Prostate gland (tissue), 2 donors: ENCODE results near the gene SPOCK1. TPM values are rescaled to one million over a fixed set of nuclear protein-coding genes. Genes with fewer than 3 reads are reported as not detected.

Experiments used
- DNase-seq: peaks from one replicate; pipeline ENCODE4 v3.0.0-alpha.2; 2019; ENCODE audit warnings: low spot score
- H3K27ac ChIP-seq, 2 donors: fragments of 200-600 bp; sonication (generic); 2 replicates each; pipeline ENCODE4 v1.5.1; 2017 to 2019
- H3K27me3 ChIP-seq: fragments of 200-600 bp; sonication (generic); replicated peaks from 2 replicates; pipeline ENCODE4 v1.5.1; 2019; ENCODE audit not compliant: insufficient read depth
- H3K36me3 ChIP-seq, 2 donors: fragments of 200-600 bp; sonication (generic); 1 replicate in 1 of 2; 2 replicates in 1 of 2; pipeline versions ENCODE4 v1.5.1 to v1.8.1; 2017 to 2019
- H3K4me1 ChIP-seq: fragments of 200-600 bp; sonication (generic); replicated peaks from 2 replicates; pipeline ENCODE4 v1.5.1; 2019
- H3K4me3 ChIP-seq, 2 donors: fragments of 200-600 bp; sonication (generic); 2 replicates each; pipeline ENCODE4 v1.5.1; 2017 to 2019
- H3K9me3 ChIP-seq: fragments of 200-600 bp; sonication (generic); 2 replicates; pipeline ENCODE4 v1.5.1; 2017
- CTCF ChIP-seq, 4 experiments: fragments of 200-600 bp in 2 of 4; fragments of 450-650 bp in 2 of 4; sonication (generic) in 2 of 4; IDR thresholded peaks; 1 replicate in 3 of 4; 2 replicates in 1 of 4; pipeline ENCODE4 v1.5.1; 2016 to 2019; ENCODE audit warnings: antibody characterized with exemption in 4 of 4, mild to moderate bottlenecking in 2 of 4, moderate library complexity in 2 of 4
- POLR2A ChIP-seq: fragments of 450-650 bp; IDR thresholded peaks from one replicate; pipeline ENCODE4 v1.6.1; 2016; ENCODE audit warnings: antibody characterized with exemption, mild to moderate bottlenecking
- POLR2AphosphoS5 ChIP-seq: sonication (generic); formaldehyde crosslinking; IDR thresholded peaks from one replicate; pipeline ENCODE4 v1.6.1; 2017; ENCODE audit warnings: antibody characterized with exemption
- WGBS: methylation state at CpG from one replicate; pipeline ENCODE4 v1.1.5; 2018; 5-methylcytosine and 5-hydroxymethylcytosine counted together
- intact Hi-C: fragments of 100-400 bp; cut with DNase I; formaldehyde crosslinking; loops from one replicate; pipeline ENCODE4 v1.14.2; 2022
- total RNA-seq, 2 donors: library from RNA; depleted of rRNA; stranded (reverse); fragments of >200 nt; gene quantifications; one replicate each; pipeline ENCODE4 v1.1.0, GENCODE V29; 2016

SPOCK1 gene
- total RNA-seq, 2 donors from 2014 or later, result 89.4 to 92.9 TPM

- H3K27ac ChIP-seq, result no peak overlapping the region
- H3K9me3 ChIP-seq, result no peaks in the 10 kb centered on the region
- no peak for DNase-seq
- 84% methylated on average over 2 of the region's 2 CpGs for WGBS
- H3K36me3 ChIP-seq, result no peaks in the 10 kb centered on the region
- intact Hi-C loops, result no loop called here
- no peaks in the 10 kb centered on the region for H3K27me3 ChIP-seq
- no peaks in the 10 kb centered on the region for H3K4me1 ChIP-seq
- TF ChIP-seq CTCF (IDR thresholded peaks at IDR 0.05) (no peak), POLR2AphosphoS5 (no peak), POLR2A (no peak)
- no peak overlapping the region for H3K4me3 ChIP-seq
Measured at GRCh38 chr5:137372773-137373160, 126.4 kb downstream of the SPOCK1 start.

GRCh38 chr5:137372016-137372772 lies 126.9 kb downstream of the SPOCK1 start:
- TF ChIP-seq CTCF (IDR thresholded peaks at IDR 0.05), result no peak
- no peak for TF ChIP-seq POLR2A
- no peak for TF ChIP-seq POLR2AphosphoS5
- Histone ChIP-seq H3K27ac (no peak overlapping the region), H3K27me3 (no peaks in the 10 kb centered on the region), H3K9me3 (no peaks in the 10 kb centered on the region), H3K36me3 (no peaks in the 10 kb centered on the region), H3K4me3 (no peak overlapping the region), H3K4me1 (no peaks in the 10 kb centered on the region)
- intact Hi-C loops, result no loop called here
- no peak for DNase-seq
- 61% methylated on average over 2 of the region's 2 CpGs for WGBS

GRCh38 chr5:137370096-137371071 lies 128.7 kb downstream of the SPOCK1 start:
- H3K4me1 ChIP-seq, result no peaks in the 10 kb centered on the region
- no peaks in the 10 kb centered on the region for H3K9me3 ChIP-seq
- TF ChIP-seq POLR2A, result no peak
- TF ChIP-seq POLR2AphosphoS5, result no peak
- no peaks in the 10 kb centered on the region for H3K27me3 ChIP-seq
- WGBS, result 91% methylated on average over 15 of the region's 15 CpGs
- intact Hi-C loops, result no loop called here
- H3K4me3 ChIP-seq, result no peak overlapping the region
- DNase-seq, result no peak
- no peak overlapping the region for H3K27ac ChIP-seq
- no peaks in the 10 kb centered on the region for H3K36me3 ChIP-seq

- no peak for DNase-seq
- H3K9me3 ChIP-seq, result no peaks in the 10 kb centered on the region
- H3K27me3 ChIP-seq, result no peaks in the 10 kb centered on the region
- intact Hi-C loops, result no loop called here
- no peaks in the 10 kb centered on the region for H3K4me1 ChIP-seq
- 81% methylated on average over 6 of the region's 6 CpGs for WGBS
- H3K4me3 ChIP-seq, result no peak overlapping the region
- H3K36me3 ChIP-seq, result no peaks in the 10 kb centered on the region
- TF ChIP-seq POLR2A (no peak), POLR2AphosphoS5 (no peak), CTCF (IDR thresholded peaks at IDR 0.05) (no peak)
- no peak overlapping the region for H3K27ac ChIP-seq
Measured at GRCh38 chr5:137368651-137369050, 130.5 kb downstream of the SPOCK1 start.

GRCh38 chr5:137367951-137368350 lies 131.2 kb downstream of the SPOCK1 start:
- Histone ChIP-seq H3K27me3 (no peaks in the 10 kb centered on the region), H3K9me3 (no peaks in the 10 kb centered on the region), H3K27ac (no peak overlapping the region), H3K4me3 (no peak overlapping the region), H3K36me3 (no peaks in the 10 kb centered on the region), H3K4me1 (no peaks in the 10 kb centered on the region)
- intact Hi-C loops, result no loop called here
- WGBS, result 95% methylated on average over 1 of the region's 1 CpG
- DNase-seq, result no peak
- no peak for TF ChIP-seq POLR2AphosphoS5
- TF ChIP-seq CTCF (IDR thresholded peaks at IDR 0.05), result no peak
- TF ChIP-seq POLR2A, result no peak
